ENCODE measurements around the gene CCDC138.

- TF ChIP-seq CTCF (IDR thresholded peaks at IDR 0.05) (no peak), POLR2A (IDR thresholded peaks at IDR 0.05) (no peak)
These were observed 39.2 kb downstream of the CCDC138 start for GRCh38 chr2:108825736-108826135.
